22Rv1 (cell line): Measurements from ENCODE around the gene KCNQ1.

Experiments
- ZFX ChIP-seq: fragments of 450-650 bp; IDR thresholded peaks from 2 replicates; pipeline ENCODE4 v1.6.1; 2017; ENCODE audit warnings: antibody characterized with exemption, borderline replicate concordance
- TF ChIP-seq, protein P1 (sequence below): fragments of 450-650 bp; IDR thresholded peaks from 2 replicates; pipeline ENCODE4 v1.5.1; 2017; ENCODE audit warnings: mild to moderate bottlenecking

DNA sequence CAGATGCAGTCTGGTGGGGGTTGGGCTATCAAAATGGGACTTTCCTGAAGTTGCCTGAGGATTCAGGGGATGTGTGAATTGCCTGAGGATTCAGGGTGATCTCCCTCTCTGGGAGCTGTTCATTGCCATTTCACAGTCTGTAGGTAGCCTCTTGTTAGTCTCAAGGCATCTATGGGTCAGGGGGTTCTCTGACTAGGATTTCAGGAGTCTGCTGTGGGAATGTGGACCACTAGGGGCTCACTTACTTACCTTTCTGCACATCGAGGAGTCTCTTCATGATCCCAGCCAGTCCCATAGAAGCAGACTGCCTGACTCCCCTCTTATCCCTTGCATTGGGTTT, 200.9 kb downstream of the KCNQ1 start:
- TF ChIP-seq, protein P1, sequence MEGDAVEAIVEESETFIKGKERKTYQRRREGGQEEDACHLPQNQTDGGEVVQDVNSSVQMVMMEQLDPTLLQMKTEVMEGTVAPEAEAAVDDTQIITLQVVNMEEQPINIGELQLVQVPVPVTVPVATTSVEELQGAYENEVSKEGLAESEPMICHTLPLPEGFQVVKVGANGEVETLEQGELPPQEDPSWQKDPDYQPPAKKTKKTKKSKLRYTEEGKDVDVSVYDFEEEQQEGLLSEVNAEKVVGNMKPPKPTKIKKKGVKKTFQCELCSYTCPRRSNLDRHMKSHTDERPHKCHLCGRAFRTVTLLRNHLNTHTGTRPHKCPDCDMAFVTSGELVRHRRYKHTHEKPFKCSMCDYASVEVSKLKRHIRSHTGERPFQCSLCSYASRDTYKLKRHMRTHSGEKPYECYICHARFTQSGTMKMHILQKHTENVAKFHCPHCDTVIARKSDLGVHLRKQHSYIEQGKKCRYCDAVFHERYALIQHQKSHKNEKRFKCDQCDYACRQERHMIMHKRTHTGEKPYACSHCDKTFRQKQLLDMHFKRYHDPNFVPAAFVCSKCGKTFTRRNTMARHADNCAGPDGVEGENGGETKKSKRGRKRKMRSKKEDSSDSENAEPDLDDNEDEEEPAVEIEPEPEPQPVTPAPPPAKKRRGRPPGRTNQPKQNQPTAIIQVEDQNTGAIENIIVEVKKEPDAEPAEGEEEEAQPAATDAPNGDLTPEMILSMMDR: no peak
- TF ChIP-seq ZFX: no peak
